K562 (cell line): ENCODE data around the gene PLS1. TPM values are rescaled to one million over a fixed set of nuclear protein-coding genes. Genes with fewer than 3 reads are reported as not detected.

Experiments
- ARID3A ChIP-seq: IDR thresholded peaks from 2 replicates; pipeline ENCODE4 v1.6.1; 2012; ENCODE audit warnings: low read depth, low read length, improper control_type of control experiment, borderline replicate concordance
- ARID4B ChIP-seq: sonication (generic); formaldehyde crosslinking; IDR thresholded peaks from 2 replicates; pipeline ENCODE4 v1.8.0; 2022; ENCODE audit warnings: mild to moderate bottlenecking, missing genetic modification reagents
- E2F6 ChIP-seq, 2 experiments: IDR thresholded peaks; 2 replicates each; pipeline ENCODE4 v1.6.1; 2011; ENCODE audit warnings: borderline replicate concordance in 1 of 2, control low read depth in 1 of 2, low read depth in 1 of 2, low read length in 1 of 2, mild to moderate bottlenecking in 1 of 2, mixed read lengths in 1 of 2, moderate library complexity in 1 of 2; ENCODE audit not compliant: insufficient read depth in 1 of 2, insufficient read length in 1 of 2, poor library complexity in 1 of 2, severe bottlenecking in 1 of 2; ENCODE audit errors: extremely low read depth in 1 of 2
- KLF10 ChIP-seq: fragments of 250-450 bp; sonication (Bioruptor Pico); IDR thresholded peaks from 2 replicates; pipeline ENCODE4 v1.6.1; 2021; ENCODE audit warnings: matching md5 sums
- MBD1 ChIP-seq: fragments of 250-450 bp; sonication (Bioruptor Pico); IDR thresholded peaks from 2 replicates; pipeline ENCODE4 v1.8.0; 2022; ENCODE audit warnings: inconsistent platforms
- MYC ChIP-seq, 2 experiments: fragments of 250-450 bp in 1 of 2; sonication (Bioruptor Pico) in 1 of 2; IDR thresholded peaks; 2 replicates each; pipeline versions ENCODE4 v1.5.1 to v1.6.1; 2012 to 2021; ENCODE audit warnings: low read depth in 2 of 2, borderline replicate concordance in 1 of 2, improper control_type of control experiment in 1 of 2, low read length in 1 of 2, mild to moderate bottlenecking in 1 of 2, moderate library complexity in 1 of 2
- RBM15 ChIP-seq: fragments of 200-400 bp; formaldehyde crosslinking; IDR thresholded peaks from 2 replicates; pipeline ENCODE4 v1.6.1; 2018; ENCODE audit warnings: mild to moderate bottlenecking, low read length, moderate library complexity; ENCODE audit not compliant: insufficient read depth
- RBM34 ChIP-seq: fragments of 200-400 bp; formaldehyde crosslinking; IDR thresholded peaks from 2 replicates; pipeline ENCODE4 v1.6.1; 2018; ENCODE audit warnings: low read length, borderline replicate concordance; ENCODE audit not compliant: insufficient read depth
- ZBTB12 ChIP-seq: fragments of 250-450 bp; sonication (Bioruptor Pico); IDR thresholded peaks from 2 replicates; pipeline ENCODE4 v1.4.0; 2020
- polyA plus RNA-seq, 8 experiments: library from polyadenylated mRNA; depleted of rRNA in 4 of 8; stranded (reverse) in 5 of 8; unstranded in 3 of 8; fragments of >200 nt; fragmentation: Nextera tagmentation in 2 of 8; fragmentation: Illumina TruSeq in 1 of 8; extraction: Ambion mirVana in 2 of 8; extraction: Trizol in 1 of 8; gene quantifications; 2 replicates each; pipeline versions ENCODE4 v1.2.1 to v1.2.3, GENCODE V29; 2011 to 2014; ENCODE audit warnings: inconsistent platforms in 1 of 8, missing spikeins in 1 of 8
- total RNA-seq, 7 experiments: library from RNA; depleted of rRNA in 6 of 7; stranded (reverse); fragments of >200 nt in 6 of 7; fragmentation: Illumina TruSeq in 2 of 7; extraction: Trizol in 2 of 7; gene quantifications; 2 replicates each; pipeline versions ENCODE4 v1.2.1 to v1.2.3, GENCODE V29; 2011 to 2021; ENCODE audit warnings: low replicate concordance in 1 of 7

The PLS1 gene
- total and polyA plus RNA-seq, 9 of the 15 experiments (the other 6 are each of a cell fraction or from before 2014, with no cell fraction given), result 6.1 to 21.3 (median 13.0) TPM

- TF ChIP-seq MBD1 (CRISPR knock-in tag) (no peak), ARID3A (no peak), E2F6 (IDR thresholded peaks at IDR 0.05; ENCODE audit: borderline replicate concordance in 1 of 2, extremely low read depth in 1 of 2, insufficient read depth in 1 of 2, insufficient read length in 1 of 2, low read depth in 1 of 2, low read length in 1 of 2, poor library complexity in 1 of 2, severe bottlenecking in 1 of 2) (peak; percentile 34 to 75), RBM34 (no peak), KLF10 (CRISPR knock-in tag) (no peak), ZBTB12 (CRISPR knock-in tag) (no peak), MYC (IDR thresholded peaks at IDR 0.05; ENCODE audit: low read depth, low read length) (0 out of 2 replicates have a peak, but pooled peaks have one; percentile 28), MYC (CRISPR knock-in tag; IDR thresholded peaks at IDR 0.05; ENCODE audit: borderline replicate concordance, low read depth) (no peak), RBM15 (no peak), ARID4B (no peak)
These were observed 128.6 kb downstream of the PLS1 start (continued) for GRCh38 chr3:142724682-142725356.
